Measurements from ENCODE around the gene WWOX.

The WWOX gene

DNA sequence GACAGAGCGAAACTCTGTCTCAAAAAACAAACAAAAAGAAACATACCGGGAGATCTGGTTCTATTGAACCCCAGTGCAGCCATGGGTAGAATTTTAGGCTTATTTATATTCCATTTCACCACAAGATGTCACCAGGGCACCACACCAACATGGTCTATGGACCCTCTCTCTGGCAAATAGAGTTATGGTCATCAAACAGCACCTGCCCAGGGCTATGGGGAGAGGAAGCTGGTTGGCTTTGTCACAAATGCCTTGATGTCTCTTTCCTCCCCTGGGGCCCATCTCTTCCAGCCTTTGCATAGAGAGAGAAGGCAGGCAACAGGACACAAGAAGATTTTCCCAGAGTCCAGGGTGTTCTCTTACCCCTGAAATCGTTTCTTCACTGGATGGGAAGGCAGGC, 128.4 kb downstream of the WWOX start:
- Histone ChIP-seq H3K4me1 (ENCODE audit: low read depth, poor library complexity, severe bottlenecking) (no peaks in the 10 kb centered on the region), H2AFZ (ENCODE audit: low read depth) (no peak overlapping the region), H3K9ac (no peak overlapping the region), H4K20me1 (ENCODE audit: insufficient read depth) (no peaks in the 10 kb centered on the region), H3K36me3 (ENCODE audit: insufficient read depth) (no peaks in the 10 kb centered on the region), H3K4me2 (no peak overlapping the region), H3K79me2 (ENCODE audit: insufficient read depth, low read depth) (no peaks in the 10 kb centered on the region), H3K27me3 (ENCODE audit: insufficient read depth, low read depth) (no peaks in the 10 kb centered on the region), H3K4me3 (IDR thresholded peaks at IDR 0.05; ENCODE audit: insufficient read depth, low read depth, low read length) (no peak overlapping the region), H3K27ac (no peak overlapping the region)
- TF ChIP-seq CTCF (conservative IDR thresholded peaks at IDR 0.05; ENCODE audit: low read depth, low read length) = no peak

DNA sequence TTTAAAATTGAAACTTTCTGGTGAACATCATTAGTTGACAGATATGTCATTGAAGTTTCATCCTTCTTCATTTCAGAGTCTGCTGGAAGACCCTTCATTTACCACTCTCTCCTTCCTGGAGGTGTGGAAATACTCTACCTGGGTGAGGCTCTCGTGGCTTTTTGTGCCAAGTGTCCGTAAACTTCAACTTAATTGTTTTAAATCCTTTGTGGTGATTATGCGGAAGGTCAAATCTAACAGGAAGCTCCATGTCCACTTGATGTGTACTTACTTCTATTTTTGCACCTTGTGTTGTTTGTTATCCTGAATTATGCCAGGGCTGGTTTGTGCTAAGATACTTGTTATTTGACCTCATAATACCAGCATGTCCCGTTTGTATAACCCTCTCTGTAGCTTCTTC, 129.2 kb downstream of the WWOX start:
- Histone ChIP-seq H3K79me2 (ENCODE audit: insufficient read depth, low read depth) (no peaks in the 10 kb centered on the region), H3K4me2 (no peak overlapping the region), H3K36me3 (ENCODE audit: insufficient read depth) (no peaks in the 10 kb centered on the region), H3K9ac (no peak overlapping the region), H4K20me1 (ENCODE audit: insufficient read depth) (no peaks in the 10 kb centered on the region), H3K27me3 (ENCODE audit: insufficient read depth, low read depth) (no peaks in the 10 kb centered on the region), H3K4me3 (IDR thresholded peaks at IDR 0.05; ENCODE audit: insufficient read depth, low read depth, low read length) (no peak overlapping the region), H3K27ac (no peak overlapping the region), H2AFZ (ENCODE audit: low read depth) (no peak overlapping the region), H3K4me1 (ENCODE audit: low read depth, poor library complexity, severe bottlenecking) (no peaks in the 10 kb centered on the region)
- no peak for TF ChIP-seq CTCF (conservative IDR thresholded peaks at IDR 0.05; ENCODE audit: low read depth, low read length)

GRCh38 chr16:78230832-78231231, 131.4 kb downstream of the WWOX start:
- Histone ChIP-seq H3K4me3 (IDR thresholded peaks at IDR 0.05; ENCODE audit: insufficient read depth, low read depth, low read length) (no peak overlapping the region), H3K27ac (no peak overlapping the region), H3K4me2 (no peak overlapping the region), H3K79me2 (ENCODE audit: insufficient read depth, low read depth) (no peaks in the 10 kb centered on the region), H4K20me1 (ENCODE audit: insufficient read depth) (no peaks in the 10 kb centered on the region), H3K36me3 (ENCODE audit: insufficient read depth) (no peaks in the 10 kb centered on the region), H3K4me1 (ENCODE audit: low read depth, poor library complexity, severe bottlenecking) (no peaks in the 10 kb centered on the region), H2AFZ (ENCODE audit: low read depth) (no peak overlapping the region), H3K9ac (no peak overlapping the region), H3K27me3 (ENCODE audit: insufficient read depth, low read depth) (no peaks in the 10 kb centered on the region)
- no peak for TF ChIP-seq CTCF (conservative IDR thresholded peaks at IDR 0.05; ENCODE audit: low read depth, low read length)

- TF ChIP-seq CTCF (conservative IDR thresholded peaks at IDR 0.05; ENCODE audit: low read depth, low read length) = no peak
Measured at GRCh38 chr16:78235168-78235800, 135.8 kb downstream of the WWOX start.

More at GRCh38 chr16:78235168-78235800, 135.8 kb downstream of the WWOX start:
- Histone ChIP-seq H3K79me2 (ENCODE audit: insufficient read depth, low read depth) (no peaks in the 10 kb centered on the region), H3K27ac (no peak overlapping the region), H3K27me3 (ENCODE audit: insufficient read depth, low read depth) (no peaks in the 10 kb centered on the region), H4K20me1 (ENCODE audit: insufficient read depth) (no peaks in the 10 kb centered on the region), H3K4me1 (ENCODE audit: low read depth, poor library complexity, severe bottlenecking) (no peaks in the 10 kb centered on the region), H3K4me2 (no peak overlapping the region), H3K9ac (no peak overlapping the region), H3K36me3 (ENCODE audit: insufficient read depth) (no peaks in the 10 kb centered on the region), H3K4me3 (IDR thresholded peaks at IDR 0.05; ENCODE audit: insufficient read depth, low read depth, low read length) (no peak overlapping the region), H2AFZ (ENCODE audit: low read depth) (no peak overlapping the region)

Data from KMS-11 (cell line).